Panc1 (cell line): ENCODE measurements around the gene INTS6.

Source experiments
- POLR2AphosphoS5 ChIP-seq: IDR thresholded peaks from 2 replicates; pipeline ENCODE4 v1.6.1; 2012; ENCODE audit warnings: mild to moderate bottlenecking, low read depth, low read length, moderate library complexity
- TCF7L2 ChIP-seq: IDR thresholded peaks from 2 replicates; pipeline ENCODE4 v1.6.1; 2011; ENCODE audit warnings: mild to moderate bottlenecking, low read depth, low read length, inconsistent platforms
- TF ChIP-seq, protein P1 (sequence below), 2 experiments: IDR thresholded peaks; 2 replicates each; pipeline ENCODE4 v1.6.1; 2011 to 2012; ENCODE audit warnings: low read depth in 2 of 2, control low read depth in 1 of 2, low read length in 1 of 2, mild to moderate bottlenecking in 1 of 2, moderate library complexity in 1 of 2; ENCODE audit not compliant: insufficient read depth in 1 of 2
- TF ChIP-seq, protein P2 (sequence below): fragments of 450-650 bp; IDR thresholded peaks from 2 replicates; pipeline ENCODE4 v1.5.1; 2017; ENCODE audit warnings: mild to moderate bottlenecking

DNA sequence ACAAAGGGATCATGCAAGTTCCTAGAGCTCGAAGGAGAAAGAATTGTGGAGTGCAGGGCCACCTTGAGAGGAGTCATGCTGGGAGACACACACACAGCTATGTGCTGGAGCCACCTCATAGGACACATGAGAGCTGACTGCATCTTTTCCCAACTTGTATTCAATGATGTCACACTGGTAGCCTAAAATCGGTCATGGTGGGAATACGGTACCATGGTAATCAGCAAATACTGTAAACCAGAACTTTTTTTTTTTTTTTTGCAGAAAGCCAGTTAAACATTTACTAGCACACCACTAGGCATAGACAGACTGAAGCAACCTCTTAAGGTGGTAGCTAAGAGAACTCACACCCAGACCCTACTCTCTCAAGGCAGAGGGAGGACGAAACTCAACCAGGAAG is 47.0 kb upstream of the INTS6 start:
- TF ChIP-seq, protein P1, sequence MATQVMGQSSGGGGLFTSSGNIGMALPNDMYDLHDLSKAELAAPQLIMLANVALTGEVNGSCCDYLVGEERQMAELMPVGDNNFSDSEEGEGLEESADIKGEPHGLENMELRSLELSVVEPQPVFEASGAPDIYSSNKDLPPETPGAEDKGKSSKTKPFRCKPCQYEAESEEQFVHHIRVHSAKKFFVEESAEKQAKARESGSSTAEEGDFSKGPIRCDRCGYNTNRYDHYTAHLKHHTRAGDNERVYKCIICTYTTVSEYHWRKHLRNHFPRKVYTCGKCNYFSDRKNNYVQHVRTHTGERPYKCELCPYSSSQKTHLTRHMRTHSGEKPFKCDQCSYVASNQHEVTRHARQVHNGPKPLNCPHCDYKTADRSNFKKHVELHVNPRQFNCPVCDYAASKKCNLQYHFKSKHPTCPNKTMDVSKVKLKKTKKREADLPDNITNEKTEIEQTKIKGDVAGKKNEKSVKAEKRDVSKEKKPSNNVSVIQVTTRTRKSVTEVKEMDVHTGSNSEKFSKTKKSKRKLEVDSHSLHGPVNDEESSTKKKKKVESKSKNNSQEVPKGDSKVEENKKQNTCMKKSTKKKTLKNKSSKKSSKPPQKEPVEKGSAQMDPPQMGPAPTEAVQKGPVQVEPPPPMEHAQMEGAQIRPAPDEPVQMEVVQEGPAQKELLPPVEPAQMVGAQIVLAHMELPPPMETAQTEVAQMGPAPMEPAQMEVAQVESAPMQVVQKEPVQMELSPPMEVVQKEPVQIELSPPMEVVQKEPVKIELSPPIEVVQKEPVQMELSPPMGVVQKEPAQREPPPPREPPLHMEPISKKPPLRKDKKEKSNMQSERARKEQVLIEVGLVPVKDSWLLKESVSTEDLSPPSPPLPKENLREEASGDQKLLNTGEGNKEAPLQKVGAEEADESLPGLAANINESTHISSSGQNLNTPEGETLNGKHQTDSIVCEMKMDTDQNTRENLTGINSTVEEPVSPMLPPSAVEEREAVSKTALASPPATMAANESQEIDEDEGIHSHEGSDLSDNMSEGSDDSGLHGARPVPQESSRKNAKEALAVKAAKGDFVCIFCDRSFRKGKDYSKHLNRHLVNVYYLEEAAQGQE (IDR thresholded peaks at IDR 0.05; ENCODE audit: insufficient read depth in 1 of 2, low read depth in 2 of 2, low read length in 1 of 2) = no peak
- TF ChIP-seq, protein P2, sequence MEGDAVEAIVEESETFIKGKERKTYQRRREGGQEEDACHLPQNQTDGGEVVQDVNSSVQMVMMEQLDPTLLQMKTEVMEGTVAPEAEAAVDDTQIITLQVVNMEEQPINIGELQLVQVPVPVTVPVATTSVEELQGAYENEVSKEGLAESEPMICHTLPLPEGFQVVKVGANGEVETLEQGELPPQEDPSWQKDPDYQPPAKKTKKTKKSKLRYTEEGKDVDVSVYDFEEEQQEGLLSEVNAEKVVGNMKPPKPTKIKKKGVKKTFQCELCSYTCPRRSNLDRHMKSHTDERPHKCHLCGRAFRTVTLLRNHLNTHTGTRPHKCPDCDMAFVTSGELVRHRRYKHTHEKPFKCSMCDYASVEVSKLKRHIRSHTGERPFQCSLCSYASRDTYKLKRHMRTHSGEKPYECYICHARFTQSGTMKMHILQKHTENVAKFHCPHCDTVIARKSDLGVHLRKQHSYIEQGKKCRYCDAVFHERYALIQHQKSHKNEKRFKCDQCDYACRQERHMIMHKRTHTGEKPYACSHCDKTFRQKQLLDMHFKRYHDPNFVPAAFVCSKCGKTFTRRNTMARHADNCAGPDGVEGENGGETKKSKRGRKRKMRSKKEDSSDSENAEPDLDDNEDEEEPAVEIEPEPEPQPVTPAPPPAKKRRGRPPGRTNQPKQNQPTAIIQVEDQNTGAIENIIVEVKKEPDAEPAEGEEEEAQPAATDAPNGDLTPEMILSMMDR = no peak
- TF ChIP-seq POLR2AphosphoS5 (no peak), TCF7L2 (no peak)
